ENCODE results near the gene CDH5.

The CDH5 gene

DNA sequence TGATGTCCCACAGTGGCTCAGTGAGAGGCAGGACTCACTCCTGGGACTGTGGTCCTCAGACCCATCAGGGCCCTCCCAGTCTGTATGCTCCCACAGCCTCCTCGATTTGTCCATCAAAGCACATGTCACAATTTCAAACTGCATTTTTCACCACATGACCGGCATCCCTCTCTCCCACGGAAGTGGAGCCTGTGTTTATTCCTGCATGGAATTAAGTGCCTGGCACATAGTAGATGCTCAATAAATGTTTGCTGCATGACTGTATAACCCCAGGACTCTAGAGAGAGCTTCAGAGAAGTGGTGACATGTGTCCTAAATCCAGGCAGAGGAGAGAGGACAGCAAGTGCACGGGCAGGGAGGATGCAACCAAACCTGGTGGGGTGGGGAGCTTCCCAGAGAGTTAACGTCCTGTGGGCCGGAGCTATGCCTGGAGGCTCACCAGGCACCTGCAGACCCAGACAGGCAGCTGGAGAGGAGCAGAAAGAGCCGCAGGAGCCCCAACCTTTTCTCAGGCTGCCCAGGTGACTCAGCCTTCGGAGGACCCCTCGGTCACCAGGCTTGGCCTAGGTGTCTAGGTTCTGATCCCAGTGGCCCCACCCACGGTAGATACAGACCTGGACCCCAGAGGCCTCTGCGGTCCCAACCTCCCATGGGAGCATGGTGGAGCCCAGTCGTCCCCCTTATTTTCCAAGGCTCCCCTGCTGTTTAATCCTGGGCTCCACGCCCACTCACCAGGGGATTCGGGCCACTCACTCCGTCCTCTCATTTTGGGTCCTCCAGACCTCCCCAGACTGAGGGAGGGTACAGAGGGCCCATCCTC lies 5.8 kb downstream of the CDH5 start:
- DNase-seq (ENCODE audit: insufficient read length, low spot score), result no peak
- no peak for FAIRE-seq

DNA sequence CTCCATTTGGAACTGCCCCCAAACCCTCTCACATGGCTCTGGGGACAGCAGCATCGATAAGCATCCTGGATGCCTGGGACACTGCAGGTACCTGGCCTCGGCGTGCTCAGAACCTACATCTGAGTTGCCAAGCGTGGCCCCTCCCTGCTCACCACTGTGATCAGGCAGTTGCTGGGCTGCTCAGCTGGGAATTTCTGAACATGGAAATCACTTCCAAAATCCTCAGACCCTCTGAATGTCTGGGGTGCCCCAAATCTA lies 6.3 kb downstream of the CDH5 start:
- no peak for FAIRE-seq
- DNase-seq (ENCODE audit: insufficient read length, low spot score), result no peak

DNA sequence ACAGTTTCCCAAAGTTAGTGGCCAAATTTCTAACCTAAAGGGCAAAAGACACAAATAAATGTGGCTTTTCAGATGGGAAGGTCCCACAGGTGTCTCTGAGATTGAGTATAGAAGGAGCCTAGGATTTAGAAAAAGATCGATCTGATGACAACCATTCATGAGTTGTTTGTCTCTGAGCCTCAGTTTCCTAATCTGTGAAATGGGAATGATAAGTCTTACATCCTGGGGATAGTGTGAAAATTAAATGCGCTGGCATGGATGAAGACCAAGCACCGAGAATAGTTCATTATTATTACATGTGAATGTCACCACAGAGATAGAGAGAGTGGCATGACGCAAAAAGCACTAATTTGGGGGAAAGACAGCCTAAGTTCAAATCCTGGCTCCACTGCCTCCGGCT lies 7.2 kb downstream of the CDH5 start:
- FAIRE-seq, result no peak

DNA sequence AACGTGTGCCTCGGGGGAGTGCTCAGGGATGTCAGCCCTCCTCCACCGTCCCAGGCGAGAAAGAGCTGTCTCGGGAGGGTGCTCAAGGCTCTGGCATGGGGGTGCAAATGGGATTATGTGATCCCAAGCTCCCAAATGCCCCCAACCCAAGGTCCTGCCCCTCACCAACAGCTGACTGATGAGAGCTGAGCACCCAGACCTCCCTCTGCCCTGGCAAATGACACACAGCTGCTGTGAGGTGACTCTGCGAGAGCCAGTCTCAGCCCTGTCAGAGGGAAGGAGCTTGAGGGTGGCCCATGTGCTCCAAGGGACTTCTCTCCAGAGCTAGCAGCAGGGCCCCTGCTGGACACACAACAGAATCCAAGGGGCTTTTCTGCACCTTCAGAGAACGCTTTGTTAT lies 7.7 kb downstream of the CDH5 start:
- DNase-seq (ENCODE audit: insufficient read length, low spot score) (no peak), FAIRE-seq (no peak)

More for the DNA sequence above, 7.2 kb downstream of the CDH5 start:
- no peak for DNase-seq (ENCODE audit: insufficient read length, low spot score)

DNA sequence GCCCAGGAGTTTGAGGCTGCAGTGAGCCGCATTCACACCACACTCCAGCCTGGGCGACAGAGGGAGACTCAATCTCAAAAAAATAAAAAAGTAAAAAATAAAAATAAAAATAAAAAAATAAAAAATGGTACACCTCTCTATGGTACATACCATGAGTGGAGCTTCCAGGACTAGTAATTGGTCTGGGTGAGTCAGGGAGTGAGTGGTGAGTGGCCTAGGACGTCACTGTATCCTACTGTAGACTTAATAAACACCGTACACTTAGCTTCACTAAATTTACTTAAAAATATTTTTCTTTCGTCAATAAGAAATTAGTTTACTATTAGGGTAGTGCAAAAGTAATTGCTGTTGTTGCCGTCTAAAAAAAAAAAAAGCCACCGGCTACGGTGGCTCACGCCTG lies 9.0 kb downstream of the CDH5 start:
- DNase-seq (ENCODE audit: insufficient read length, low spot score) (no peak), FAIRE-seq (no peak)

DNA sequence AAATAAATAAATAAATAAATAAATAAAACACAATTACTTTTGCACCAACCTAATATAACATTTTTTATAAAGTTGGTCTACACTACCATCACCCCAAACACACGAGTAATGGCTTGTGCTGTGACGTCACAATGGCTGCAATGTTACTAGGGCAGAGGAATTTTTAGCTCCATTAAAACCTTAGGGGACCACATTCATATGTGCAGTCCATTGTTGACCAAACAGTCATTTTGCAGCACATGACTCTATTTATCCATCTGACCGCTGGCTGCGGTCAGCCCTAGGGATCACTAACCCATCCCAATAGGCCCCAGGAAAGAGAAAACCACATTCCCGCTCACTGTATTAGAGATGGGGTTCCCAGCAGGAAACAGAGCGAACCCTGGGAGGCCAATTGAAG lies 9.6 kb downstream of the CDH5 start:
- FAIRE-seq (no peak), DNase-seq (ENCODE audit: insufficient read length, low spot score) (no peak)

DNA sequence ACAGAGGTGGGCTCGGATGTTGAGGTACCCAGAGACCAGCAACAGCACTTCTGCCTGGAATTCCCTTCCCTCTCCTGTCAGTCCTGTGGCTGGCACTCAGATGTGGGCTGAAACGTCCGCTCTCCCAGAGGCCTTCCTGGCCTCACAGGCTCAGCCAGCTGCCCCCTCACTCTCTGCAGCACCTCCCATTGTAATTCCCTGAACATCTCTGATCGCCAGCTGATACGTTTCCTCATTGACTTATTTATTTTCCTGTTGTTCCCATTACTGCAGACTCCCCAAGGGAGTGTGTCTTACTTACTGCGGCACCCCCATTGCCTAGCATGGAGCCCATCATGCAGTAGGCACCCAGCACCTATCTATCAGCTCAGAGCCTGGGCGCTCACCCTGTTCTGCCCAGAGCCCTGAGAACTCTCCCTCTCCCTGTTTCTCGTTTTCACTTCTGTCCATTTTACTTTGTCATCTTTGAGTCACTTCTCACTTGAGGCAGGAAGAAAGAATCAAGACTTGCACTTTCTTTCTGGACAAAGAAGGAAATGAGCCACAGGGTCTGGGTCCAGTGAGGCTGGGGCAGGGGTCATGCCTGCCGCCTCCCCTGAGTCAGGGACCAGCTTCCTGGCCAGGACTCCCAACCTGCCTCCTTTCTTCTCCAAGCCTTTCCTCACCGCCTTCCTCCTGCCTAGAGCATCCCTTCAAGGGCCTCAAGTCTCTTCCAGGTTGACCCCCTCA lies 10.2 kb downstream of the CDH5 start:
- FAIRE-seq, result no peak
- no peak for DNase-seq (ENCODE audit: insufficient read length, low spot score)

DNA sequence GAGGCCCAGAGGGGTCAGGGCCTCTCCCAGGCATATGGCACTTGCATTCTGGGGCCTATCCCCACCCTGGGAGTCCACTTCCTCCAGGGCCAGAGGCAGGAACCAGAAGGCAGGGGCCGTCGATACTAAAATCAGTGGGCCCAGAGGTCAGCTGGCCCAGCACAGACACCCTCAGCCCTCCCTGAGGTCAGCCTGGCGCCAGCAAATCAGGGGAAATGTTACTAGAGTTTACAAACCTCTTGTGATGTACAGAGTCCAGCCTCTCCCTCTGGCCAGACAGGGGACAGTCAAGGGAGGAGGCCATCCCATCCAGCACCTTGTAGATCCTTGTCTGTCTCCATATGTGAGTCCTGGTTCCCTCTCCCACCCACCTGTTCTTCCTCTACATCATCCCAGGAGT lies 10.8 kb downstream of the CDH5 start:
- FAIRE-seq (no peak), DNase-seq (ENCODE audit: insufficient read length, low spot score) (no peak)

DNA sequence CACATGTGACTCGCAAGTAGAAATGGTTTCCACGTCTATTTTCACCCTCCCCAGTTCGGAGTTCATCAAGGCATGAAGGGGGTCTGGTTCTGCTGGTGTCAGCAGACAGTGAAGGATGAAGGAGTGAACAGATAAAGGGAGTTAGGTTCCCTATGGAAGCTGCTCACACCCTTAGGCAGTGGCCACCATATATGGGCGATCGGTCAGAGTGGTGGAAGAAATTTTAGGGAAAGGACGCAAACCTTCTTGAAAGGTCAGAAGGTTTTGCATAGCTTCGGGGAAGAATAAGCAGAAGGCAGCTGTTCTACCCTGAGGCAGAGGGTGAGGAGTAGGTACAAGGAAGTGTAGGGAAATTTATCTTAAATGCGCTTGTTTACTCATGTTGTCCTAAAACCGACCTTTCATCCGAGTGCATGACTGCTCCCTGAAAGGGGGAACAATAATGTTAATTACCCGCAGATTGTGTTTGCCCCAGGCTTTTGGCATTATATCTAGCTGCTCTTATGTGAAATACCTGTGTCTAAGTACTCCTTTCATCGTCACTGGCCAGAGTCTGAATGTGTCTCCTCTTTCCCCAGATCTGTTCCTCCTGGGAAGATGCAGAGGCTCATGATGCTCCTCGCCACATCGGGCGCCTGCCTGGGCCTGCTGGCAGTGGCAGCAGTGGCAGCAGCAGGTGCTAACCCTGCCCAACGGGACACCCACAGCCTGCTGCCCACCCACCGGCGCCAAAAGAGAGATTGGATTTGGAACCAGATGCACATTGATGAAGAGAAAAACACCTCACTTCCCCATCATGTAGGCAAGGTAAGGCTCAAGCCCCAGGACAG lies 12.5 kb downstream of the CDH5 start:
- DNase-seq (ENCODE audit: insufficient read length, low spot score) (no peak), FAIRE-seq (peak; percentile 28)

DNA sequence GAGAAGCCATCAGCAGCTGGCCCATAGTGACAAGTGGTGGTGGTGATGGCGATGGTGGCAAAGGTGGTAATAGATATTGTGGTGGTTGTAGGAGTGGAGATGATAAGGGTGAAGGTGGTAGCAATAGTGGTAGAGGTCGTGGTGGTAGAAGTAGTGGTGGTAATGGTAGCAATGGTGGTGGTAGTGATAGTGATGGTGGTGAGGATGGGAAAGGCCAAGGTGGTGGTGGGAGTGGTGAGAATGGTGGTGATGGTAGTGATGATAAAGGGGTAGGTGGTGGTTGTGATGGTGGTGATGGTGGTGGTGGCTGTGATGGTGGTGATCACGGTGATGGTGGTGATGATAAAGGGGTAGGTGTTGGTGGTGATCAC lies 13.1 kb downstream of the CDH5 start:
- peak; percentile 63 for FAIRE-seq

DNA sequence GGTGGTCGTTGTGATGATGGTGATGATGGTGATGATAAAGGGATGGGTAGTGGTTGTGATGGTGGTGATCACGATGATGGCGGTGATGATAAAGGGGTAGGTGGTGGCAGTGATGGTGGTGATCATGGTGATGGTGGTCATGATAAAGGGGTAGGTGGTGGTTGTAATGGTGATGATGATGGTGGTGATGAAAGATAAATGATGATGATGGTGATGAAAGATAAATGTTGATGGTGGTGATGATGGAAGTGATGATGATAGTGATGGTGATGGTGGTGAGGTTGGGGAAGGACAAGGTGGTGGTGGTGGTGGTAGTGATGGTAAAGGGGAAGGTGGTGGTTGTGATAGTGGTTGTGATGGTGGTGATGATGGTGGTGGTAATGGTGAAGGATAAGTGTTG lies 13.9 kb downstream of the CDH5 start:
- peak; percentile 92 for FAIRE-seq
- DNase-seq (ENCODE audit: insufficient read length, low spot score), result no peak

More for the DNA sequence above, 13.1 kb downstream of the CDH5 start:
- no peak for DNase-seq (ENCODE audit: insufficient read length, low spot score)

DNA sequence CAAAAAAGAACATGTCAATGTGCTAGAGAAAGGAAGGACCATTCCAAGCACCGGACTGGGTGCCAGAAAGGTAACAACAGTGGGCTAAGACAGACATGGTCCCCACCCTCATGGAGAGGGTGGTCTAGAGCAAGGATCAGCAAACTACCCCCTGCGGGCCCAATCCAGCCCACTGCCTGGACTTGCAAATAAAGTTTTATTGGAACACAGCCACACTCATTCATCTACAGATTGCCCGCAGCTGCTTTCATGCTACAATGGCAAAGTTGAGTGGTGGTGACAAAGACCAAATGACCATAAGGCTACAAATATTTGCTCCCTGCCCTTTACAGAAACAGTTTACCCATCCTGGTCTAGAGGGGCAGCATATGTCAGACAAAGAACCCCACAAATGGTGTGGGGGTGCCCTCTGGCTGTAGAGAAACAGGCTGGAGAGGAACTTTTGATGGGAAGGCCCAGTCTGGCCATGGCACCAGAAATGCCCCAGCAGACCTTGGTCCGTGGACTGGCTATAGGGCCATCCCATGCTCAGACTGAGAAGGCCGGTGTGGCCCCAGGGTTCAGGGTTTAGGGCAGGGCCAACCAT lies 15.2 kb downstream of the CDH5 start:
- no peak for DNase-seq (ENCODE audit: insufficient read length, low spot score)
- no peak for FAIRE-seq

DNA sequence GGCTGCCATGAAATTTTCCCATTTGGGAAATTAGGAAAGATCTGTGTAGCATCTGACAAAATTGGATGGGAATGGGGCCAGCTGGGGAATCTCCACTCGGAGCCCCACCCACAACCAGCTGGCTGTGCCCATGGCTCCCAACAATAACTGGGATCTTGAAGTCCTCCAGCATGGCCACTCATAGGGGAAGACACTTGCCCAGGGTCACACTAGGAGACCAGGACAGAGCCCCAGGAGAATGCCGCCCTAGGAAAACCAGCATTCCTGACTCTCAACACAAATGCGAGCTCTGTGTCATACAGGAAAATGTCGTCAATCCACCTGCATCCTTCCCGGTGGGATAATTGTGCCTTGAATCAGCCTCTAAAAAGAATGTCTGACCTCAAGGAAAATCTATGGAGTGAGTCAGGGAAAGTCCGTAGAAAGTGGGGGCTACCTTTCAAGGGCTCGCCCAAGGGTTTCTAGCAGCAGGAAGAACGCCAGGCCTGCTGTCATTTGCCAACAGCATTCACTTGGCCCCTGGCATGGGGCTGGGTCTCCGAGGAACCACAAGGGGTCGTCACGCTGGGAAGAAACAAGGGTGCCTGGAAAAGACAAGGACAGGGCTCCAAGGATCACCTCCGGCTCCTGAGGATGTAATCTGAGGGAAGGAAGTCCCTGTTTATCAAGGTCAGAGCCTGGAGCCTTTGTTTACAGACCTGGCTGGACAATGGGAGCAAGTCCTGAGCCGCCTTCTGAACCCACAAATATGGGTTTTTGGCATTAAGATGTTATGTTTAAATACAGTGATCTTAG lies 15.9 kb downstream of the CDH5 start:
- FAIRE-seq (peak; percentile 66), DNase-seq (ENCODE audit: insufficient read length, low spot score) (peak; percentile 83)

DNA sequence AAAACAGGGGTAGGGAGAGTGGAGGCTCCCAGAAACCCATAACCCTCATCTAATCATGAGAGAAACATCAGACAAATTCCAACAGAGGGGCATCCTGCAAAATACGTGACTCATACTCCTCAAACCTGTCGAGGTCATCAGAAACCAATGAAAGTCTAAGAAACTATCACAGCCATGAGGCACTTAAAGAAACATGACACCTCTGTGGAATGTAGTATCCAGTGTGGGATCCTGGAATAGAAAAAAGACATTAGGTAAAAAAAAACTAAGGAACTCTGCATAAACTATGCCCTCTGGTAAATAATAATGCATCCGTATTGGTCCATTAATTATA lies 16.4 kb downstream of the CDH5 start:
- FAIRE-seq (no peak), DNase-seq (ENCODE audit: insufficient read length, low spot score) (peak; percentile 93)

DNA sequence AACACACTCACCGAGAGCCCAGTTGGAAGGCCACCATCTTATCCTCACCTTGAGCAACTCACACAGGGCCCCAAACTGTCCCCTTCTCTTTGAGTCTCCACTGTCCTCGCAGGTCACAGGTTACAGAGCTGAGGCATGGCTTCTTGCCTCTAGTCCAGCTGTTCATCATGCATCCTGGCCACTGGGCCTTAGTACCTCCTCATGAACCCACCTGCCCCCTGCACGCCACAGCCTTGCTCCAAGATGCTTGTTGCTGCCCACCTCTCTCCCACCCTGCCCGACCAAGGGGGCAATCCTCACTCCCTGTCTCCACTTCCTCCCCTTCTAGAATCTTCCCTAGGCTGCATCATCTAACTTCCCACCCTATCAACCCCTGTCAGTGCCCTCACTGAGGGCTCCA lies 17.1 kb downstream of the CDH5 start:
- DNase-seq (ENCODE audit: insufficient read length, low spot score) (no peak), FAIRE-seq (no peak)

DNA sequence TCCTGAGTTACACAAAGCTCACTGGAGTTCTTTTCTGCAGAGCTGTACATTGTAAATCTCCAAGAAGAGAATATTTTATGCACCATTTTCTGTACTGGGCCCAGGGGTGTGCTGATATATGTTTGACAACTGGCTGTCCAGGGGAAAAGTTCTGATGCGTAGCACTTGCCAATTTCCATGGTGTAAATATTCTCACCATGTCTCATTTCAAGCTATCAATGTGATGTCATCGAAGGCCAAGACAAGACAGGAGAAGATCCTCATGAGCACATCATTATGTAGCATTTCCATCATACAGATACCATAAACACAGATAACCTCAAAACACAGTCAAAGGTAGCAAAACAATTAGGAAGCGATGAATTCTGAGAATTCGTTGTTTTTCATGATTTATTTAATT lies 18.9 kb downstream of the CDH5 start:
- FAIRE-seq (no peak), DNase-seq (ENCODE audit: insufficient read length, low spot score) (no peak)

DNA sequence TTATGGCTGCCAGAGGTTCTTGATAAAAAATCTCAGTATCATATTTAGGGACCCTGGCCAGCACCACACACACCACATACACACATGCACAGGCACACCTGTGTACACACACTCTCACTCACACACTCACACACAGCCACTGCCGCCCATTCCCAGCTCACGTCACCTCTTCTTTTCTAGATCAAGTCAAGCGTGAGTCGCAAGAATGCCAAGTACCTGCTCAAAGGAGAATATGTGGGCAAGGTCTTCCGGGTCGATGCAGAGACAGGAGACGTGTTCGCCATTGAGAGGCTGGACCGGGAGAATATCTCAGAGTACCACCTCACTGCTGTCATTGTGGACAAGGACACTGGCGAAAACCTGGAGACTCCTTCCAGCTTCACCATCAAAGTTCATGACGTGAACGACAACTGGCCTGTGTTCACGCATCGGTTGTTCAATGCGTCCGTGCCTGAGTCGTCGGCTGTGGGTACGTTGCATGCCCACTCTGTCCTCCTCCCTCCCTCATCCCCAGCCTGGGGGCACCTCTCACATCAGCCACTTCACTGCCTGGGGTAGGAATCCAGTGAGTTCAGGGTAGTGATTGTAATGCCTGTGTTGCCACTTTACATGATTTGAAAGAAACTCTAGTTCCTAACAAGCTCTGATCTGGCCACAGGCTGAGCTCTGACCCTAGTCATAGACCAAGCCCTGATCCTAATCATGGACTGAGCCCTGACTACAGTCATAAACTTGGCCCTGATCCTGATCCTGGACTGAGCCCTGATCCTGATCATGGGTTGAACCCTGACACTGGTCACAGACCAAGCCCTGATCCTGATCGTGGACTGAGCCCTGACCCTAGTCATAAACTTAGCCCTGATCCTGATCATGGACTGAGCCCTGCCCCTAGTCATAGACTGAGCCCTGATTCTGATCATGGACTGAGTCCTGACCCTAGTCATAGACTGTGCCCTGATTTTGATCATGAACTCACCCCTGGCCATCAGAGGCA lies 20.4 kb downstream of the CDH5 start:
- no peak for DNase-seq (ENCODE audit: insufficient read length, low spot score)
- FAIRE-seq, result peak; percentile 72

DNA sequence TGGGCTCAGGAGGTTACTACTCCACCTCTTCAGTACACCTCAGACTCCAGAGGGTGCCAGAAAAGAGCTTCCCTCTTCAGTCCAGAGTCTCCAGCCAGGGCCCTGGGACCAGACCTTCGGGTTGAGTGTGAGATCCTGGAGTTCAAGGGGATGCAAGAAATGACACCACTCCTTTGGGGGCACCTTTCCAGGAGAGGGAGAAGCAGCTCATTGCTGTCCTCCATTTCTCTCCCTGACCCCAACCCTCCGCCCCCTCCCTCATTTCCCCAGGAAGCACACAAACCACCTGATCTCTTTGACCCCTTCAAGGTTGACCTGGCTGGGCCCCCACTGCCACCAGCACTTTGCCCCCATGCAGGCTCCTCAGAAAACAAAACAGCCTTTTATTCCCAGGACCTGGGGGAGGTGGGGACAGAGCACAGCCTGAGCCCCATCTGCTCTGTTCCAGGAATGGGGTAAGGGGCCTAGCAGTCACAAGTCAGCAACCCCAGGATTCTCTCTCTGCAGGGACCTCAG lies 21.4 kb downstream of the CDH5 start:
- DNase-seq (ENCODE audit: insufficient read length, low spot score) (no peak), FAIRE-seq (no peak)

Measured in HTR-8/SVneo (cell line).